ENCODE measurements around the gene SCUBE2.

Gene SCUBE2

DNA sequence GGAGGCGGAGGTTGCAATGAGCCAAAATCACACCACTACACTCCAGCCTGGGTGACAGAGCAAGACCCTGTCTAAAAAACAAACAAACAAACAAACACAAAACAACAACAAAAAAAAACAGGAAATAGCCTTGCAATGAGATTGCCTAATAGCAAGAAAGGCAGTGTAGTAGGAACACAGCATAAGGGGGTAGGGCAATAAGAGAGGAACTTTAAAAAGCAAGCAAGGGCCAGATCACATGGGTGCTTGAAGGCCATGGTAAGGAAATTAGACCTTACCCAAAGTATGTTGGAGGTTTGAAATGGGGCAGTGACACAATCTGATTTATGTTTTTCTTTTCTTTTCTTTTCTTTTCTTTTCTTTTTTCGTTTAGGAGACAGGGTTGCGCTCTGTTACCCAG is 52.9 kb downstream of the SCUBE2 start:
- no peaks in the 10 kb centered on the region for H3K79me1 ChIP-seq (replicated peaks; ENCODE audit: low read length, poor library complexity, severe bottlenecking)
- no peak overlapping the region for H2BK12ac ChIP-seq (ENCODE audit: low read length in 2 of 2)
- no peak overlapping the region for H2BK5ac ChIP-seq (ENCODE audit: low read depth, low read length, poor library complexity, severe bottlenecking)
- H3K4ac ChIP-seq (ENCODE audit: low read depth in 1 of 2, low read length in 2 of 2) = no peak overlapping the region
- peak overlapping the region; percentile 40 for H4K8ac ChIP-seq (ENCODE audit: low read length)
- H4K91ac ChIP-seq (ENCODE audit: low read length) = no peak overlapping the region
- no peak overlapping the region for H3K9ac ChIP-seq (ENCODE audit: low read length)
- no peak for DNase-seq
- H3K9me3 ChIP-seq (ENCODE audit: control insufficient read depth, low read length) = peaks cover 11% of the 10 kb centered on the region
- no peak overlapping the region for H3K4me3 ChIP-seq (ENCODE audit: insufficient read depth in 1 of 2, low read depth in 1 of 2, low read length in 2 of 2)
- peaks cover 0 to 9% of the 10 kb centered on the region in 2 experiments for H3K27me3 ChIP-seq (ENCODE audit: control insufficient read depth in 1 of 2, insufficient read depth in 1 of 2, low read length in 2 of 2)
- H3K4me1 ChIP-seq (ENCODE audit: control insufficient read depth, insufficient read depth, low read depth, low read length) = peaks cover 8% of the 10 kb centered on the region
- no peak overlapping the region for H2BK120ac ChIP-seq (ENCODE audit: low read depth, low read length)
- 100% methylated on average over 2 of the region's 3 CpGs for WGBS
- H2AFZ ChIP-seq (ENCODE audit: low read depth, low read length) = no peak overlapping the region
- H3K36me3 ChIP-seq (ENCODE audit: control insufficient read depth in 1 of 2, insufficient read depth in 2 of 2, low read depth in 1 of 2, low read length in 2 of 2) = no peaks in the 10 kb centered on the region
- H3K27ac ChIP-seq (ENCODE audit: low read length, poor library complexity, severe bottlenecking) = no peak overlapping the region
- no peak overlapping the region for H3K14ac ChIP-seq (ENCODE audit: low read length in 2 of 2)
- H2BK15ac ChIP-seq (ENCODE audit: low read depth, poor library complexity, severe bottlenecking) = no peak overlapping the region
- H3K23ac ChIP-seq (ENCODE audit: low read length in 2 of 2) = no peak overlapping the region
- no peak overlapping the region for H2AK5ac ChIP-seq (ENCODE audit: low read length, severe bottlenecking)
- peak overlapping the region; percentile 30 to 38 for H3K18ac ChIP-seq (ENCODE audit: low read depth in 1 of 2, low read length in 2 of 2)
- no peak overlapping the region for H3K4me2 ChIP-seq (ENCODE audit: low read length, poor library complexity, severe bottlenecking)

DNA sequence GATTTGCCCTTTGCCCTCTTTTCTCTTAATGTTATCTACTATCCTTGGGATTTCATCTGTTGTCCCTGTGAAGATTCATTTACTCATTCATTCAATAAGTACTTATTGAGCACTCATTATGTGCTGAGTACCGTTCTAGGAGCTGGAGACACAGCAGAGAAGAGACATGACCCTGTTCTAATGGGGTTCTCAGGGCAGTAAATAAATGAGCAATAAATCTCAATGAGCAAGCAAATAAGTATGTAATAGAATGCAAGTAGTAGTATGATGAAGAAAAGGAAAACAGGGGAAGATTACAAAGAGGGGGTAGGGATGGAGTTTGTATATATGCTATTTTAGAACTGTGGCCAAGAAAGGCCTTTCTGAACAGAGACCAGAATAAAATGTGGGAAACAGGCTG is 53.4 kb downstream of the SCUBE2 start:
- no peak overlapping the region for H3K23ac ChIP-seq (ENCODE audit: low read length in 2 of 2)
- WGBS = 8% methylated on average over 1 of the region's 1 CpG
- H3K4ac ChIP-seq (ENCODE audit: low read depth in 1 of 2, low read length in 2 of 2) = no peak overlapping the region
- no peak overlapping the region for H2BK5ac ChIP-seq (ENCODE audit: low read depth, low read length, poor library complexity, severe bottlenecking)
- no peak overlapping the region for H2BK12ac ChIP-seq (ENCODE audit: low read length in 2 of 2)
- H3K14ac ChIP-seq (ENCODE audit: low read length in 2 of 2) = no peak overlapping the region
- H4K8ac ChIP-seq (ENCODE audit: low read length) = no peak overlapping the region
- no peaks in the 10 kb centered on the region for H3K36me3 ChIP-seq (ENCODE audit: control insufficient read depth in 1 of 2, insufficient read depth in 2 of 2, low read depth in 1 of 2, low read length in 2 of 2)
- peaks cover 8% of the 10 kb centered on the region for H3K4me1 ChIP-seq (ENCODE audit: control insufficient read depth, insufficient read depth, low read depth, low read length)
- peak; percentile 59 for DNase-seq
- no peak overlapping the region for H2AFZ ChIP-seq (ENCODE audit: low read depth, low read length)
- no peak overlapping the region for H3K9ac ChIP-seq (ENCODE audit: low read length)
- no peak overlapping the region for H3K27ac ChIP-seq (ENCODE audit: low read length, poor library complexity, severe bottlenecking)
- H3K79me1 ChIP-seq (replicated peaks; ENCODE audit: low read length, poor library complexity, severe bottlenecking) = no peaks in the 10 kb centered on the region
- H3K4me2 ChIP-seq (ENCODE audit: low read length, poor library complexity, severe bottlenecking) = no peak overlapping the region
- peaks cover 0 to 9% of the 10 kb centered on the region in 2 experiments for H3K27me3 ChIP-seq (ENCODE audit: control insufficient read depth in 1 of 2, insufficient read depth in 1 of 2, low read length in 2 of 2)
- H3K18ac ChIP-seq (ENCODE audit: low read depth in 1 of 2, low read length in 2 of 2) = no peak overlapping the region
- no peak overlapping the region for H4K91ac ChIP-seq (ENCODE audit: low read length)
- no peak overlapping the region for H2BK15ac ChIP-seq (ENCODE audit: low read depth, poor library complexity, severe bottlenecking)
- H2BK120ac ChIP-seq (ENCODE audit: low read depth, low read length) = no peak overlapping the region
- H2AK5ac ChIP-seq (ENCODE audit: low read length, severe bottlenecking) = no peak overlapping the region
- no peak overlapping the region for H3K4me3 ChIP-seq (ENCODE audit: insufficient read depth in 1 of 2, low read depth in 1 of 2, low read length in 2 of 2)
- H3K9me3 ChIP-seq (ENCODE audit: control insufficient read depth, low read length) = peaks cover 11% of the 10 kb centered on the region

DNA sequence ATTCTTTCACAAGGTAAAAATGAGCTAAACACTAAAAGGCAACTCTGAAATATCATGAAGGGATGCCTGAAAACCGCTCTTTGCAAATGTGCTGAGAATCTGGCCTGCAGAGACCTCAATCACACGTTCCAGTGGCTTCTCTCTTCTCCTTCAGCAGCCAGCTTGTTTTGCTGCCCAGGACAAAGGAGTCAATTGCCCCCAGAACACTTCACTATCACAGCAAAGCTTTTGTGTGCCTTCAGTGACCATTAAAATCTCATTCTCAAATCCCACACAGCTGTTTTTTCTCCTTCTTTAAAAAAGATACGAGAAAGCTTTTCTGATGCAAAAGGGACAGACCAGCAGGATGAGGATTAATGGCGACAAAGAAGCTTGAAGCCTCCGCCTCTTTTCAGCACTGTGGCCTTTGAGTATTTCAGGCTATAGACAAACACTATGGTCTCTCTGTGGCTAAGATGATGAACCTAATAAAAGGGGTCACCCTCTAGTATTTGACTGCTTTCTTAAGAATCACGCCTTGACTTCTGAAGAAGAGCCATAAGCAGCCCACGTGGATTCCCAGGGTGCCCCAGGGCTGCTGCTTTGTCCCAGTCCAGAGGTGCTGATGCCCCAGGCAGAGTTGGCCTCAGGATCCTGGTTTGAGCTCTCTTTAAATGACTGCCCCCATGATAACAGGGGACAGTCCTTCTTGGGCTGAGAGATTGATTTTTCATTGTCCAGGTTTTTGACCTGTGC is 54.2 kb downstream of the SCUBE2 start:
- H4K8ac ChIP-seq (ENCODE audit: low read length) = no peak overlapping the region
- peaks cover 11% of the 10 kb centered on the region for H3K9me3 ChIP-seq (ENCODE audit: control insufficient read depth, low read length)
- H2BK15ac ChIP-seq (ENCODE audit: low read depth, poor library complexity, severe bottlenecking) = no peak overlapping the region
- no peak overlapping the region for H2AFZ ChIP-seq (ENCODE audit: low read depth, low read length)
- H3K18ac ChIP-seq (ENCODE audit: low read depth in 1 of 2, low read length in 2 of 2) = peak overlapping the region in 1 of 2 experiments; percentile 15
- 72% methylated on average over 7 of the region's 7 CpGs for WGBS
- H3K36me3 ChIP-seq (ENCODE audit: control insufficient read depth in 1 of 2, insufficient read depth in 2 of 2, low read depth in 1 of 2, low read length in 2 of 2) = no peaks in the 10 kb centered on the region
- no peak overlapping the region for H3K23ac ChIP-seq (ENCODE audit: low read length in 2 of 2)
- H2BK120ac ChIP-seq (ENCODE audit: low read depth, low read length) = no peak overlapping the region
- H3K4me3 ChIP-seq (ENCODE audit: insufficient read depth in 1 of 2, low read depth in 1 of 2, low read length in 2 of 2) = no peak overlapping the region
- peaks cover 0 to 7% of the 10 kb centered on the region in 2 experiments for H3K27me3 ChIP-seq (ENCODE audit: control insufficient read depth in 1 of 2, insufficient read depth in 1 of 2, low read length in 2 of 2)
- H2BK12ac ChIP-seq (ENCODE audit: low read length in 2 of 2) = no peak overlapping the region
- H3K4ac ChIP-seq (ENCODE audit: low read depth in 1 of 2, low read length in 2 of 2) = no peak overlapping the region
- no peak for DNase-seq
- no peak overlapping the region for H2BK5ac ChIP-seq (ENCODE audit: low read depth, low read length, poor library complexity, severe bottlenecking)
- no peak overlapping the region for H2AK5ac ChIP-seq (ENCODE audit: low read length, severe bottlenecking)
- H3K79me1 ChIP-seq (replicated peaks; ENCODE audit: low read length, poor library complexity, severe bottlenecking) = no peaks in the 10 kb centered on the region
- no peak overlapping the region for H3K27ac ChIP-seq (ENCODE audit: low read length, poor library complexity, severe bottlenecking)
- no peak overlapping the region for H3K9ac ChIP-seq (ENCODE audit: low read length)
- no peak overlapping the region for H3K14ac ChIP-seq (ENCODE audit: low read length in 2 of 2)
- H3K4me2 ChIP-seq (ENCODE audit: low read length, poor library complexity, severe bottlenecking) = no peak overlapping the region
- H3K4me1 ChIP-seq (ENCODE audit: control insufficient read depth, insufficient read depth, low read depth, low read length) = peaks cover 8% of the 10 kb centered on the region
- no peak overlapping the region for H4K91ac ChIP-seq (ENCODE audit: low read length)

DNA sequence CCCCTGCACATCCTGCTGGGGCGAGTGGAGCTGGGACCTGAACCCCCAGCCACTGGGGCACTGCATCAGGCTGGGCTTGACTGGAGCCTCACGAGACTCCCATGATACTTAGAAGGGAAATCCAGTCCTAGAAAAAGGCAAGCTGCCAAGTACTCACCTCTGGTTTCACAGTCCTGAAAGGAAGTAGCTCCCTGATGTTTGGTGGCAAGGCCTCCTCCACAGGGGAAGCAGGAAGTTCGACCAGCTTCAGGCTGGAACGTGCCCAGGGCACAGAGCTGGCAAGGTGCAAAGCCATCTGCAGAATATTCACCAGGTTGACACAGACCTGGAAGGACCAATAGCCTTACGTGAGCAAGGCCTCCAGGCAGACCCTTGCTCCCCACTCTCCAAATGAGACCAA is 60.8 kb downstream of the SCUBE2 start:
- Histone ChIP-seq H2BK5ac (ENCODE audit: low read depth, low read length, poor library complexity, severe bottlenecking) (no peak overlapping the region), H3K36me3 (ENCODE audit: control insufficient read depth in 1 of 2, insufficient read depth in 2 of 2, low read depth in 1 of 2, low read length in 2 of 2) (no peaks in the 10 kb centered on the region), H2AFZ (ENCODE audit: low read depth, low read length) (no peak overlapping the region), H3K79me1 (replicated peaks; ENCODE audit: low read length, poor library complexity, severe bottlenecking) (no peaks in the 10 kb centered on the region), H3K27ac (ENCODE audit: low read length, poor library complexity, severe bottlenecking) (no peak overlapping the region), H2BK12ac (ENCODE audit: low read length in 2 of 2) (no peak overlapping the region), H2BK15ac (ENCODE audit: low read depth, poor library complexity, severe bottlenecking) (no peak overlapping the region), H3K27me3 (ENCODE audit: control insufficient read depth in 1 of 2, insufficient read depth in 1 of 2, low read length in 2 of 2) (no peaks in the 10 kb centered on the region), H4K8ac (ENCODE audit: low read length) (no peak overlapping the region), H3K14ac (ENCODE audit: low read length in 2 of 2) (no peak overlapping the region), H3K4me2 (ENCODE audit: low read length, poor library complexity, severe bottlenecking) (no peak overlapping the region), H3K23ac (ENCODE audit: low read length in 2 of 2) (no peak overlapping the region), H3K9me3 (ENCODE audit: control insufficient read depth, low read length) (no peaks in the 10 kb centered on the region), H2AK5ac (ENCODE audit: low read length, severe bottlenecking) (no peak overlapping the region), H2BK120ac (ENCODE audit: low read depth, low read length) (no peak overlapping the region), H3K9ac (ENCODE audit: low read length) (no peak overlapping the region), H4K91ac (ENCODE audit: low read length) (no peak overlapping the region), H3K18ac (ENCODE audit: low read depth in 1 of 2, low read length in 2 of 2) (no peak overlapping the region), H3K4ac (ENCODE audit: low read depth in 1 of 2, low read length in 2 of 2) (no peak overlapping the region), H3K4me3 (ENCODE audit: insufficient read depth in 1 of 2, low read depth in 1 of 2, low read length in 2 of 2) (no peak overlapping the region), H3K4me1 (ENCODE audit: control insufficient read depth, insufficient read depth, low read depth, low read length) (no peaks in the 10 kb centered on the region)
- DNase-seq = no peak
- 90% methylated on average over 5 of the region's 5 CpGs for WGBS

Measured in mesenchymal stem cell (in vitro differentiated cells and primary cell).